Measurements from ENCODE around the gene WIPI1.

Gene WIPI1

GRCh38 chr17:68394608-68395331 lies 62.5 kb downstream of the WIPI1 start:
- Mint-ChIP-seq H3K36me3 (peaks cover 5% of the 10 kb centered on the region), H3K27ac (no peak overlapping the region), H3K9me3 (ENCODE audit: low read depth) (no peaks in the 10 kb centered on the region), H3K4me1 (ENCODE audit: low read depth) (peaks cover 25% of the 10 kb centered on the region), H3K27me3 (no peaks in the 10 kb centered on the region), H3K4me3 (no peak overlapping the region)

- H3K9me3 Mint-ChIP-seq (ENCODE audit: low read depth), result no peaks in the 10 kb centered on the region
- H3K27ac Mint-ChIP-seq, result no peak overlapping the region
- peaks cover 3% of the 10 kb centered on the region for H3K4me1 Mint-ChIP-seq (ENCODE audit: low read depth)
- H3K36me3 Mint-ChIP-seq, result peaks cover 5% of the 10 kb centered on the region
- no peak overlapping the region for H3K4me3 Mint-ChIP-seq
- no peaks in the 10 kb centered on the region for H3K27me3 Mint-ChIP-seq
Observed at GRCh38 chr17:68391561-68392268, 65.6 kb downstream of the WIPI1 start.

GRCh38 chr17:68390888-68391545 lies 66.3 kb downstream of the WIPI1 start:
- H3K4me3 Mint-ChIP-seq, result no peak overlapping the region
- no peaks in the 10 kb centered on the region for H3K4me1 Mint-ChIP-seq (ENCODE audit: low read depth)
- H3K27ac Mint-ChIP-seq, result no peak overlapping the region
- H3K27me3 Mint-ChIP-seq, result no peaks in the 10 kb centered on the region
- no peaks in the 10 kb centered on the region for H3K9me3 Mint-ChIP-seq (ENCODE audit: low read depth)
- peaks cover 5% of the 10 kb centered on the region for H3K36me3 Mint-ChIP-seq

GRCh38 chr17:68389041-68389440 lies 68.3 kb downstream of the WIPI1 start:
- H3K9me3 Mint-ChIP-seq (ENCODE audit: low read depth), result no peaks in the 10 kb centered on the region
- H3K27ac Mint-ChIP-seq, result no peak overlapping the region
- no peaks in the 10 kb centered on the region for H3K27me3 Mint-ChIP-seq
- no peak overlapping the region for H3K4me3 Mint-ChIP-seq
- no peaks in the 10 kb centered on the region for H3K36me3 Mint-ChIP-seq
- H3K4me1 Mint-ChIP-seq (ENCODE audit: low read depth), result peaks cover 7% of the 10 kb centered on the region

GRCh38 chr17:68387435-68388218 lies 69.7 kb downstream of the WIPI1 start:
- H3K27me3 Mint-ChIP-seq, result no peaks in the 10 kb centered on the region
- no peaks in the 10 kb centered on the region for H3K9me3 Mint-ChIP-seq (ENCODE audit: low read depth)
- H3K36me3 Mint-ChIP-seq, result no peaks in the 10 kb centered on the region
- H3K4me3 Mint-ChIP-seq, result no peak overlapping the region
- no peak overlapping the region for H3K27ac Mint-ChIP-seq
- peaks cover 18% of the 10 kb centered on the region for H3K4me1 Mint-ChIP-seq (ENCODE audit: low read depth)

GRCh38 chr17:68385490-68386215 lies 71.6 kb downstream of the WIPI1 start:
- H3K9me3 Mint-ChIP-seq (ENCODE audit: low read depth), result no peaks in the 10 kb centered on the region
- no peak overlapping the region for H3K27ac Mint-ChIP-seq
- peaks cover 18% of the 10 kb centered on the region for H3K4me1 Mint-ChIP-seq (ENCODE audit: low read depth)
- no peak overlapping the region for H3K4me3 Mint-ChIP-seq
- no peaks in the 10 kb centered on the region for H3K36me3 Mint-ChIP-seq
- H3K27me3 Mint-ChIP-seq, result no peaks in the 10 kb centered on the region

GRCh38 chr17:68384941-68385340 lies 72.4 kb downstream of the WIPI1 start:
- H3K27ac Mint-ChIP-seq, result no peak overlapping the region
- peaks cover 18% of the 10 kb centered on the region for H3K4me1 Mint-ChIP-seq (ENCODE audit: low read depth)
- no peak overlapping the region for H3K4me3 Mint-ChIP-seq
- no peaks in the 10 kb centered on the region for H3K9me3 Mint-ChIP-seq (ENCODE audit: low read depth)
- H3K36me3 Mint-ChIP-seq, result peaks cover 2% of the 10 kb centered on the region
- H3K27me3 Mint-ChIP-seq, result no peaks in the 10 kb centered on the region

- Mint-ChIP-seq H3K4me1 (ENCODE audit: low read depth) (peaks cover 18% of the 10 kb centered on the region), H3K27me3 (no peaks in the 10 kb centered on the region), H3K9me3 (ENCODE audit: low read depth) (no peaks in the 10 kb centered on the region), H3K4me3 (peak overlapping the region; percentile 48), H3K27ac (no peak overlapping the region), H3K36me3 (peaks cover 7% of the 10 kb centered on the region)
Observed at GRCh38 chr17:68384471-68384870, 72.8 kb downstream of the WIPI1 start.

- H3K27me3 Mint-ChIP-seq, result no peaks in the 10 kb centered on the region
- peaks cover 7% of the 10 kb centered on the region for H3K36me3 Mint-ChIP-seq
Observed at GRCh38 chr17:68383443-68384321, 73.6 kb downstream of the WIPI1 start.

GRCh38 chr17:68383120-68383442 lies 74.2 kb downstream of the WIPI1 start:
- no peaks in the 10 kb centered on the region for H3K9me3 Mint-ChIP-seq (ENCODE audit: low read depth)
- H3K27me3 Mint-ChIP-seq, result no peaks in the 10 kb centered on the region
- H3K4me1 Mint-ChIP-seq (ENCODE audit: low read depth), result peaks cover 18% of the 10 kb centered on the region
- no peak overlapping the region for H3K4me3 Mint-ChIP-seq
- no peak overlapping the region for H3K27ac Mint-ChIP-seq
- H3K36me3 Mint-ChIP-seq, result peaks cover 7% of the 10 kb centered on the region

More at GRCh38 chr17:68383443-68384321, 73.6 kb downstream of the WIPI1 start:
- Mint-ChIP-seq H3K27ac (peak overlapping the region; percentile 10), H3K4me1 (ENCODE audit: low read depth) (peaks cover 18% of the 10 kb centered on the region), H3K4me3 (peak overlapping the region; percentile 48), H3K9me3 (ENCODE audit: low read depth) (no peaks in the 10 kb centered on the region)

GRCh38 chr17:68382582-68383085 lies 74.7 kb downstream of the WIPI1 start:
- Mint-ChIP-seq H3K27ac (no peak overlapping the region), H3K9me3 (ENCODE audit: low read depth) (no peaks in the 10 kb centered on the region), H3K4me1 (ENCODE audit: low read depth) (peaks cover 18% of the 10 kb centered on the region), H3K36me3 (peaks cover 7% of the 10 kb centered on the region), H3K27me3 (no peaks in the 10 kb centered on the region), H3K4me3 (no peak overlapping the region)

GRCh38 chr17:68381076-68381900 lies 76.0 kb downstream of the WIPI1 start:
- no peaks in the 10 kb centered on the region for H3K9me3 Mint-ChIP-seq (ENCODE audit: low read depth)
- H3K36me3 Mint-ChIP-seq, result peaks cover 7% of the 10 kb centered on the region
- peaks cover 18% of the 10 kb centered on the region for H3K4me1 Mint-ChIP-seq (ENCODE audit: low read depth)
- no peaks in the 10 kb centered on the region for H3K27me3 Mint-ChIP-seq
- H3K27ac Mint-ChIP-seq, result no peak overlapping the region
- H3K4me3 Mint-ChIP-seq, result no peak overlapping the region
